Measurements from ENCODE around the gene BACH2. TPM values are rescaled to one million over a fixed set of nuclear protein-coding genes. Genes with fewer than 3 reads are reported as not detected.
"Not testable (repeated sequence)": the region's sequence is repeated elsewhere in the genome, so short reads cannot be mapped to it uniquely, and the experiment has no call there.

Gene BACH2
- total RNA-seq, 1 donor from 2014 or later, result 3.9 TPM

DNA sequence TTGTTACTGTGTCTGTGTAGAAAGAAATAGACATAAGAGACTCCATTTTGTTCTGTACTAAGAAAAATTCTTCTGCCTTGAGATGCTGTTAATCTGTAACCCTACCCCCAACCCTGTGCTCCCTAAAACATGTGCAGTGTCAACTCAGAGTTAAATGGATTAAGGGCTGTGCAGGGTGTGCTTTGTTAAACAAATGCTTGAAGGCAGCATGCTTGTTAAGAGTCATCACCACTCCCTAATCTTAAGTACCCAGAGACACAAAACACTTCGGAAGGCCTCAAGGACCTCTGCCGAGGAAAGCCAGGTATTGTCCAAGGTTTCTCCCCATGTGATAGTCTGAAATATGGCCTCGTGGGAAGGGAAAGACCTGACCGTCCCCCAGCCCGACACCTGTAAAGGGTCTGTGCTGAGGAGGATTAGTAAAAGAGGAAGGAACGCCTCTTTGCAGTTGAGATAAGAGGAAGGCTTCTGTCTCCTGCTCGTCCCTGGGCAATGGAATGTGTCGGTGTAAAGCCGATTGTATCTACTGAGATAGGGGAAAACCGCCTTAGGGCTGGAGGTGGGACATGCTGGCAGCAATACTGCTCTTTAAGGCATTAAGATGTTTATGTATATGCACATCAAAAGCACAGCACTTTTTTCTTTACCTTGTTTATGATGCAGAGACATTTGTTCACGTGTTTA is 405.7 kb downstream of the BACH2 start:
- peak; percentile 54 for DNase-seq (ENCODE audit: low spot score)
- not testable (repeated sequence) for H3K9ac ChIP-seq; H3K9me3 ChIP-seq (ENCODE audit: low read depth); H3K9me3 Mint-ChIP-seq; H3K36me3 Mint-ChIP-seq; H3K36me3 ChIP-seq; H2AFZ ChIP-seq (replicated peaks); H4K20me1 ChIP-seq (ENCODE audit: low read depth); H3K79me2 ChIP-seq (ENCODE audit: low read depth); H3K27me3 ChIP-seq
- peak overlapping the region; percentile 40 for H3K4me3 ChIP-seq
- H3F3A ChIP-seq (ENCODE audit: low read depth), result peaks cover 26% of the 10 kb centered on the region
- TF ChIP-seq EZH2phosphoT487 (IDR thresholded peaks at IDR 0.05), result peak; percentile 38
- peak overlapping the region; percentile 74 for H3K27ac ChIP-seq
- H3K4me1 ChIP-seq, result peaks cover 19% of the 10 kb centered on the region
- peaks cover 12% of the 10 kb centered on the region for H3K27me3 Mint-ChIP-seq (ENCODE audit: insufficient read depth, low read depth)
- peak overlapping the region; percentile 12 for H3K27ac Mint-ChIP-seq
- peak overlapping the region; percentile 54 for H3K4me3 Mint-ChIP-seq
- peak overlapping the region; percentile 83 for H3K4me2 ChIP-seq
- peaks cover 19% of the 10 kb centered on the region for H3K4me1 Mint-ChIP-seq

DNA sequence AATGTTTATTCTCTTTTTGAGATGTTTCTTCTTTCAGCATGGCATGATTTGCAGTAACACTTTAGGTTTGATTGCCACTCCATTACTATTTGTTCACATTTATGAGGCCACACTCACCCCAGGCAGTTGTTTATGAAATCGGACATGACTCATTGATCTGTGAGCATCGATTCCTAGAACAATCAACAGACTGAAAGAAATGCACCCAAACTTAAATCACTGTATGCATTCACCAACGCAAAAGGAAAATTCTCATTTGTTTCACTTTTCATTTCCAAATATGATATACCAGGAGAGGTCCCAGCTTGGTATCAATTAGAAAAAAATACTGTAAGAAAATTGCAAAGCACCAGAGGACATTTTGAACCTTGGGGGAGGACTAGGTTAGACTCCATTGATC is 407.8 kb downstream of the BACH2 start:
- Histone ChIP-seq H3K36me3 (no peaks in the 10 kb centered on the region), H3K4me3 (no peak overlapping the region), H3K9ac (no peak overlapping the region), H3K79me2 (ENCODE audit: low read depth) (no peaks in the 10 kb centered on the region), H4K20me1 (ENCODE audit: low read depth) (no peaks in the 10 kb centered on the region), H3K27ac (no peak overlapping the region), H3K27me3 (no peaks in the 10 kb centered on the region), H3K4me2 (no peak overlapping the region), H3K4me1 (peaks cover 19% of the 10 kb centered on the region), H3K9me3 (ENCODE audit: low read depth) (no peaks in the 10 kb centered on the region), H2AFZ (replicated peaks) (no peak overlapping the region), H3F3A (ENCODE audit: low read depth) (peaks cover 22% of the 10 kb centered on the region)
- no peak overlapping the region for H3K4me3 Mint-ChIP-seq
- H3K9me3 Mint-ChIP-seq, result no peaks in the 10 kb centered on the region
- H3K4me1 Mint-ChIP-seq, result peaks cover 19% of the 10 kb centered on the region
- TF ChIP-seq EZH2 (IDR thresholded peaks at IDR 0.05), result no peak
- TF ChIP-seq EZH2phosphoT487 (IDR thresholded peaks at IDR 0.05), result no peak
- TF ChIP-seq CTCF (IDR thresholded peaks at IDR 0.05), result no peak
- H3K27ac Mint-ChIP-seq, result peak overlapping the region; percentile 69
- H3K36me3 Mint-ChIP-seq, result no peaks in the 10 kb centered on the region
- peaks cover 9% of the 10 kb centered on the region for H3K27me3 Mint-ChIP-seq (ENCODE audit: insufficient read depth, low read depth)
- no peak for DNase-seq (ENCODE audit: low spot score)

GRCh38 chr6:89888138-89888514 is 408.5 kb downstream of the BACH2 start:
- no peak overlapping the region for H3K9ac ChIP-seq
- H3K9me3 ChIP-seq (ENCODE audit: low read depth), result no peaks in the 10 kb centered on the region
- no peaks in the 10 kb centered on the region for H3K79me2 ChIP-seq (ENCODE audit: low read depth)
- Mint-ChIP-seq H3K4me1 (peaks cover 19% of the 10 kb centered on the region), H3K36me3 (no peaks in the 10 kb centered on the region), H3K27ac (no peak overlapping the region), H3K9me3 (no peaks in the 10 kb centered on the region), H3K4me3 (no peak overlapping the region), H3K27me3 (ENCODE audit: insufficient read depth, low read depth) (peaks cover 11% of the 10 kb centered on the region)
- no peak overlapping the region for H3K4me3 ChIP-seq
- no peak overlapping the region for H3K4me2 ChIP-seq
- no peak overlapping the region for H2AFZ ChIP-seq (replicated peaks)
- no peak overlapping the region for H3K27ac ChIP-seq
- DNase-seq (ENCODE audit: low spot score), result no peak
- TF ChIP-seq EZH2 (IDR thresholded peaks at IDR 0.05) (no peak), EZH2phosphoT487 (IDR thresholded peaks at IDR 0.05) (no peak), CTCF (IDR thresholded peaks at IDR 0.05) (no peak)
- H3F3A ChIP-seq (ENCODE audit: low read depth), result peaks cover 22% of the 10 kb centered on the region
- no peaks in the 10 kb centered on the region for H3K36me3 ChIP-seq
- H3K27me3 ChIP-seq, result no peaks in the 10 kb centered on the region
- H3K4me1 ChIP-seq, result peaks cover 19% of the 10 kb centered on the region
- no peaks in the 10 kb centered on the region for H4K20me1 ChIP-seq (ENCODE audit: low read depth)

DNA sequence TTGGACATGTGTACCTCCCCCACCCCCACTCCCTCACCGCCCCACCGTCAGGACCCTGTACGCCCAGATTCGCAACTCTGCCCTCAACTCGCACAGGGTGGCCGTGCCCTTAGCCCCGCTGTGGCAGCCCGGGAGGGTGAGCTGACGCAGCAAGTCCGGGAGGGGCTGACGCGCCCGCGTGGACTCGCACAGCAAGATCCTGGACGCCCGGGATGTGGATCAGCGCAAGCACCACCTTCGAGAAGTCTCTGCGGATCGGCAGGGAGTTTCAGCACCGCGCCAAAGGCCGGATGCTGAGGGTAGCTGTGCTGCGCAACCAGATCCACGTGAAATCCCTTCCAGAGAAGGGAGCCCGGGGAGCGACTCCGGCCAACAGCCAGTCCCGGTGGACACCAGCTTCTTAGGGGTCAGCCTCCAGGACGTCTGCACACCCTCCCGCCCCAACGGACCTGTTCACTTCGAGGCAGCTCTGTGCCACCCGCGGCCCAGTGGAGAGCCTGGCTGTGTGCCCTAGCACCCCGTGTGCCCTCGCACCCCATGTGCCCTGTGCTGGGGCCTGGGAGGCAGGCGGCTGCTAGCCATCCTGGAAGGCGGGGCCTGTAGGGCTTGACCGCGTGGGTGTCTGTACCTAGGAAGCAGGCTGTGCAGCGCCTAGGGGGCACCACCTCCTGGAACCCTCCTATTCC is 409.0 kb downstream of the BACH2 start:
- peaks cover 19% of the 10 kb centered on the region for H3K4me1 Mint-ChIP-seq
- no peaks in the 10 kb centered on the region for H4K20me1 ChIP-seq (ENCODE audit: low read depth)
- peaks cover 19% of the 10 kb centered on the region for H3K4me1 ChIP-seq
- no peaks in the 10 kb centered on the region for H3K36me3 ChIP-seq
- H3K9ac ChIP-seq, result no peak overlapping the region
- no peak overlapping the region for H3K4me3 Mint-ChIP-seq
- H3K4me3 ChIP-seq, result no peak overlapping the region
- H3K9me3 ChIP-seq (ENCODE audit: low read depth), result no peaks in the 10 kb centered on the region
- H3K36me3 Mint-ChIP-seq, result no peaks in the 10 kb centered on the region
- no peak overlapping the region for H3K27ac ChIP-seq
- H3K79me2 ChIP-seq (ENCODE audit: low read depth), result no peaks in the 10 kb centered on the region
- no peaks in the 10 kb centered on the region for H3K9me3 Mint-ChIP-seq
- no peak overlapping the region for H3K27ac Mint-ChIP-seq
- TF ChIP-seq CTCF (IDR thresholded peaks at IDR 0.05), result no peak
- TF ChIP-seq EZH2phosphoT487 (IDR thresholded peaks at IDR 0.05), result no peak
- TF ChIP-seq EZH2 (IDR thresholded peaks at IDR 0.05), result no peak
- no peak overlapping the region for H2AFZ ChIP-seq (replicated peaks)
- no peak overlapping the region for H3K4me2 ChIP-seq
- H3K27me3 ChIP-seq, result no peaks in the 10 kb centered on the region
- DNase-seq (ENCODE audit: low spot score), result no peak
- peaks cover 9% of the 10 kb centered on the region for H3K27me3 Mint-ChIP-seq (ENCODE audit: insufficient read depth, low read depth)
- peaks cover 21% of the 10 kb centered on the region for H3F3A ChIP-seq (ENCODE audit: low read depth)

Measured in neural progenitor cell (in vitro differentiated cells).